SK-N-SH treated with all-trans-retinoic acid at 6 μM for 48 hours (cell line): ENCODE data around the gene FAM83D.

Experiments used
- ATAC-seq: fragments of 200-7000 bp; cut with Tn5 transposase; 3 replicates; pipeline ENCODE4 v1.9.1; 2020; ENCODE audit warnings: mild to moderate bottlenecking, moderate library complexity
- ARNTL ChIP-seq: fragments of 450-650 bp; formaldehyde crosslinking; IDR thresholded peaks from 2 replicates; pipeline ENCODE4 v1.5.0; 2020; ENCODE audit warnings: low read depth, mild to moderate bottlenecking, moderate library complexity, borderline replicate concordance
- BACH2 ChIP-seq: fragments of 250-450 bp; sonication (Bioruptor Pico); IDR thresholded peaks from 2 replicates; pipeline ENCODE4 v1.9.0; 2021; ENCODE audit warnings: mild to moderate bottlenecking, borderline replicate concordance
- CSDC2 ChIP-seq: fragments of 250-450 bp; sonication (Bioruptor Pico); IDR thresholded peaks from 2 replicates; pipeline ENCODE4 v1.5.0; 2020; ENCODE audit warnings: mild to moderate bottlenecking, moderate library complexity
- CSRNP3 ChIP-seq: fragments of 250-450 bp; sonication (Bioruptor Pico); IDR thresholded peaks from 2 replicates; pipeline ENCODE4 v1.5.1; 2021; ENCODE audit warnings: mild to moderate bottlenecking, moderate library complexity
- ESRRG ChIP-seq: fragments of 250-450 bp; sonication (Bioruptor Pico); IDR thresholded peaks from 2 replicates; pipeline ENCODE4 v1.6.1; 2021; ENCODE audit warnings: mild to moderate bottlenecking
- GLIS3 ChIP-seq: fragments of 250-450 bp; sonication (Bioruptor Pico); IDR thresholded peaks from 2 replicates; pipeline ENCODE4 v1.5.0; 2020; ENCODE audit warnings: mild to moderate bottlenecking, moderate library complexity
- ISL1 ChIP-seq: fragments of 250-450 bp; sonication (Bioruptor Pico); IDR thresholded peaks from 2 replicates; pipeline ENCODE4 v2.1.2; 2022; ENCODE audit warnings: mild to moderate bottlenecking, moderate library complexity
- OSR1 ChIP-seq: fragments of 250-450 bp; sonication (Bioruptor Pico); IDR thresholded peaks from 2 replicates; pipeline ENCODE4 v1.8.0; 2022; ENCODE audit warnings: moderate library complexity, mild to moderate bottlenecking, inconsistent platforms
- PATZ1 ChIP-seq: fragments of 250-450 bp; sonication (Bioruptor Pico); IDR thresholded peaks from 2 replicates; pipeline ENCODE4 v1.8.0; 2020; ENCODE audit warnings: mild to moderate bottlenecking, moderate library complexity, borderline replicate concordance
- POU6F1 ChIP-seq: fragments of 250-450 bp; sonication (Bioruptor Pico); IDR thresholded peaks from 2 replicates; pipeline ENCODE4 v1.8.0; 2021; ENCODE audit warnings: low read depth, mild to moderate bottlenecking, moderate library complexity, borderline replicate concordance
- PPARA ChIP-seq: fragments of 250-450 bp; sonication (Bioruptor Pico); IDR thresholded peaks from 2 replicates; pipeline ENCODE4 v1.5.0; 2020; ENCODE audit warnings: mild to moderate bottlenecking, borderline replicate concordance
- RARB ChIP-seq: fragments of 250-450 bp; sonication (Bioruptor Pico); IDR thresholded peaks from 2 replicates; pipeline ENCODE4 v1.8.0; 2021; ENCODE audit warnings: mild to moderate bottlenecking, moderate library complexity
- SNAI2 ChIP-seq: fragments of 250-450 bp; sonication (Bioruptor Pico); IDR thresholded peaks from 2 replicates; pipeline ENCODE4 v1.5.0; 2020; ENCODE audit warnings: mild to moderate bottlenecking, moderate library complexity
- TCF4 ChIP-seq: fragments of 250-450 bp; sonication (Bioruptor Pico); IDR thresholded peaks from 2 replicates; pipeline ENCODE4 v1.8.0; 2021; ENCODE audit warnings: mild to moderate bottlenecking, moderate library complexity, borderline replicate concordance
- TOX ChIP-seq: fragments of 250-450 bp; sonication (Bioruptor Pico); IDR thresholded peaks from 2 replicates; pipeline ENCODE4 v1.8.0; 2021; ENCODE audit warnings: mild to moderate bottlenecking, moderate library complexity, borderline replicate concordance
- TSHZ2 ChIP-seq: fragments of 250-450 bp; sonication (Bioruptor Pico); IDR thresholded peaks from 2 replicates; pipeline ENCODE4 v1.5.0; 2020; ENCODE audit warnings: mild to moderate bottlenecking, moderate library complexity
- ZFP3 ChIP-seq: fragments of 250-450 bp; sonication (Bioruptor Pico); IDR thresholded peaks from 2 replicates; pipeline ENCODE4 v1.5.0; 2020; ENCODE audit warnings: mild to moderate bottlenecking, moderate library complexity
- ZFP30 ChIP-seq: fragments of 450-650 bp; formaldehyde crosslinking; IDR thresholded peaks from 2 replicates; pipeline ENCODE4 v1.5.0; 2022; ENCODE audit warnings: mild to moderate bottlenecking, moderate library complexity
- ZNF565 ChIP-seq: fragments of 450-650 bp; formaldehyde crosslinking; conservative IDR thresholded peaks from 2 replicates; pipeline ENCODE4 v1.5.0; 2020; ENCODE audit warnings: low read depth, mild to moderate bottlenecking, moderate library complexity
- ZNF70 ChIP-seq: fragments of 450-650 bp; formaldehyde crosslinking; IDR thresholded peaks from 2 replicates; pipeline ENCODE4 v1.5.0; 2020; ENCODE audit warnings: mild to moderate bottlenecking, moderate library complexity
- ZNF8 ChIP-seq: fragments of 450-650 bp; formaldehyde crosslinking; IDR thresholded peaks from 2 replicates; pipeline ENCODE4 v1.5.0; 2020; ENCODE audit warnings: mild to moderate bottlenecking, moderate library complexity

The FAM83D gene

GRCh38 chr20:38945012-38945411 is 18.8 kb downstream of the FAM83D start:
- no peak for ATAC-seq
- TF ChIP-seq ZFP3 (no peak), POU6F1 (no peak), OSR1 (CRISPR knock-in tag) (no peak), SNAI2 (CRISPR knock-in tag) (no peak), GLIS3 (CRISPR knock-in tag) (no peak), ZNF565 (CRISPR knock-in tag) (no peak), PATZ1 (no peak), ZNF70 (no peak)
- TF ChIP-seq, all 23 proteins: peak for 0

GRCh38 chr20:38946836-38947235 is 20.6 kb downstream of the FAM83D start:
- ATAC-seq: no peak
- TF ChIP-seq SNAI2 (CRISPR knock-in tag): no peak
- TF ChIP-seq ZNF8 (CRISPR knock-in tag): no peak
- TF ChIP-seq ZFP30 (CRISPR knock-in tag): no peak
- no peak for TF ChIP-seq CSDC2 (CRISPR knock-in tag)
- no peak for TF ChIP-seq RARB (CRISPR knock-in tag)
- no peak for TF ChIP-seq PPARA (CRISPR knock-in tag)
- TF ChIP-seq ESRRG (CRISPR knock-in tag): no peak
- no peak for TF ChIP-seq TSHZ2
- no peak for TF ChIP-seq PATZ1

- ATAC-seq: no peak
Measured at GRCh38 chr20:38947931-38948362, 21.7 kb downstream of the FAM83D start.

More at GRCh38 chr20:38947931-38948362, 21.7 kb downstream of the FAM83D start:
- TF ChIP-seq TSHZ2 (no peak), TOX (CRISPR knock-in tag) (no peak), GLIS3 (CRISPR knock-in tag) (no peak), ARNTL (no peak), CSRNP3 (CRISPR knock-in tag) (no peak), ZFP30 (CRISPR knock-in tag) (no peak), TCF4 (CRISPR knock-in tag) (no peak), CSDC2 (CRISPR knock-in tag) (no peak), ESRRG (CRISPR knock-in tag) (no peak), PPARA (CRISPR knock-in tag) (no peak), ZNF565 (CRISPR knock-in tag) (no peak), BACH2 (CRISPR knock-in tag) (no peak), PATZ1 (no peak), ISL1 (no peak), ZNF70 (no peak), RARB (CRISPR knock-in tag) (no peak), OSR1 (CRISPR knock-in tag) (no peak)
